ENCODE data around the gene TOGARAM2. TPM values are rescaled to one million over a fixed set of nuclear protein-coding genes. Genes with fewer than 3 reads are reported as not detected.
A peak's percentile ranks its signal among the peaks of the same experiment; 100 is the strongest.

Gene TOGARAM2
- 1 to 10 TPM; 3.0 to 4.3 TPM for total RNA-seq

- peaks cover 4% of the 10 kb centered on the region for H3K4me1 Mint-ChIP-seq
- no peak within 1 kb of the TSS for H3K4me3 Mint-ChIP-seq
- H3K27me3 Mint-ChIP-seq: no peaks in the 10 kb centered on the region
- H3K36me3 Mint-ChIP-seq (ENCODE audit: low read depth): no peaks in the 10 kb centered on the region
- no peaks in the 10 kb centered on the region for H3K9me3 Mint-ChIP-seq
- peak within 1 kb of the TSS; percentile 59 for H3K27ac Mint-ChIP-seq
- no peak for ATAC-seq (replicated peaks)
Measured at GRCh38 chr2:28981016-28981441, at the start of gene TOGARAM2. TSS of gene TOGARAM2 (plus strand) at chr2:28981298. CDS start at chr2:28994835, 13,537 bp downstream.

- Mint-ChIP-seq H3K27me3 (no peaks in the 10 kb centered on the region), H3K9me3 (no peaks in the 10 kb centered on the region), H3K4me3 (no peak overlapping the region), H3K4me1 (no peaks in the 10 kb centered on the region), H3K36me3 (ENCODE audit: low read depth) (peaks cover 100% of the 10 kb centered on the region), H3K27ac (no peak overlapping the region)
- no peak for ATAC-seq (replicated peaks)
Measured at GRCh38 chr2:28934769-28935168, 46.3 kb upstream of the TOGARAM2 start.

- Mint-ChIP-seq H3K27me3 (no peaks in the 10 kb centered on the region), H3K27ac (peak overlapping the region; percentile 28)
- ATAC-seq (replicated peaks): no peak
Measured at GRCh38 chr2:28941008-28941407, 40.1 kb upstream of the TOGARAM2 start.

GRCh38 chr2:28944535-28945248 lies 36.4 kb upstream of the TOGARAM2 start:
- ATAC-seq (replicated peaks): no peak
- Mint-ChIP-seq H3K9me3 (no peaks in the 10 kb centered on the region), H3K36me3 (ENCODE audit: low read depth) (peaks cover 95% of the 10 kb centered on the region), H3K4me3 (no peak overlapping the region), H3K27ac (no peak overlapping the region), H3K27me3 (no peaks in the 10 kb centered on the region), H3K4me1 (peaks cover 4% of the 10 kb centered on the region)

More at GRCh38 chr2:28941008-28941407, 40.1 kb upstream of the TOGARAM2 start:
- H3K4me1 Mint-ChIP-seq: no peaks in the 10 kb centered on the region
- no peaks in the 10 kb centered on the region for H3K9me3 Mint-ChIP-seq
- peaks cover 100% of the 10 kb centered on the region for H3K36me3 Mint-ChIP-seq (ENCODE audit: low read depth)
- H3K4me3 Mint-ChIP-seq: no peak overlapping the region

GRCh38 chr2:28948160-28948559 lies 32.9 kb upstream of the TOGARAM2 start:
- H3K27ac Mint-ChIP-seq: no peak overlapping the region
- peaks cover 11% of the 10 kb centered on the region for H3K4me1 Mint-ChIP-seq
- no peaks in the 10 kb centered on the region for H3K9me3 Mint-ChIP-seq
- H3K4me3 Mint-ChIP-seq: no peak overlapping the region
- peaks cover 69% of the 10 kb centered on the region for H3K36me3 Mint-ChIP-seq (ENCODE audit: low read depth)
- H3K27me3 Mint-ChIP-seq: no peaks in the 10 kb centered on the region
- no peak for ATAC-seq (replicated peaks)

GRCh38 chr2:28949190-28949589 lies 31.9 kb upstream of the TOGARAM2 start:
- Mint-ChIP-seq H3K36me3 (ENCODE audit: low read depth) (peaks cover 59% of the 10 kb centered on the region), H3K4me1 (peaks cover 11% of the 10 kb centered on the region), H3K9me3 (no peaks in the 10 kb centered on the region), H3K27me3 (no peaks in the 10 kb centered on the region), H3K27ac (no peak overlapping the region), H3K4me3 (no peak overlapping the region)
- no peak for ATAC-seq (replicated peaks)

- H3K36me3 Mint-ChIP-seq (ENCODE audit: low read depth): peaks cover 53% of the 10 kb centered on the region
- no peak for ATAC-seq (replicated peaks)
- no peaks in the 10 kb centered on the region for H3K9me3 Mint-ChIP-seq
- peaks cover 11% of the 10 kb centered on the region for H3K4me1 Mint-ChIP-seq
- no peak overlapping the region for H3K4me3 Mint-ChIP-seq
- peak overlapping the region; percentile 17 for H3K27ac Mint-ChIP-seq
- no peaks in the 10 kb centered on the region for H3K27me3 Mint-ChIP-seq
Measured at GRCh38 chr2:28949617-28950305, 31.3 kb upstream of the TOGARAM2 start.

- peaks cover 11% of the 10 kb centered on the region for H3K4me1 Mint-ChIP-seq
- H3K36me3 Mint-ChIP-seq (ENCODE audit: low read depth): peaks cover 40% of the 10 kb centered on the region
- no peaks in the 10 kb centered on the region for H3K9me3 Mint-ChIP-seq
- H3K27me3 Mint-ChIP-seq: no peaks in the 10 kb centered on the region
- no peak for ATAC-seq (replicated peaks)
- no peak overlapping the region for H3K27ac Mint-ChIP-seq
- no peak overlapping the region for H3K4me3 Mint-ChIP-seq
Measured at GRCh38 chr2:28950941-28951630, 30.0 kb upstream of the TOGARAM2 start.

- Mint-ChIP-seq H3K36me3 (ENCODE audit: low read depth) (peaks cover 29% of the 10 kb centered on the region), H3K9me3 (no peaks in the 10 kb centered on the region), H3K27me3 (no peaks in the 10 kb centered on the region), H3K4me3 (no peak overlapping the region), H3K27ac (no peak overlapping the region), H3K4me1 (peaks cover 6% of the 10 kb centered on the region)
- no peak for ATAC-seq (replicated peaks)
Measured at GRCh38 chr2:28951910-28952835, 28.9 kb upstream of the TOGARAM2 start.

- peaks cover 6% of the 10 kb centered on the region for H3K4me1 Mint-ChIP-seq
- H3K4me3 Mint-ChIP-seq: no peak overlapping the region
- H3K9me3 Mint-ChIP-seq: no peaks in the 10 kb centered on the region
- H3K27me3 Mint-ChIP-seq: no peaks in the 10 kb centered on the region
- H3K36me3 Mint-ChIP-seq (ENCODE audit: low read depth): peaks cover 26% of the 10 kb centered on the region
- H3K27ac Mint-ChIP-seq: no peak overlapping the region
- peak; percentile 31 for ATAC-seq (replicated peaks)
Measured at GRCh38 chr2:28952836-28953211, 28.3 kb upstream of the TOGARAM2 start.

GRCh38 chr2:28955467-28955866 lies 25.6 kb upstream of the TOGARAM2 start:
- Mint-ChIP-seq H3K9me3 (no peaks in the 10 kb centered on the region), H3K27me3 (no peaks in the 10 kb centered on the region), H3K4me3 (no peak overlapping the region), H3K4me1 (peaks cover under 1% of the 10 kb centered on the region), H3K36me3 (ENCODE audit: low read depth) (peaks cover under 1% of the 10 kb centered on the region), H3K27ac (no peak overlapping the region)
- ATAC-seq (replicated peaks): no peak

- no peak overlapping the region for H3K27ac Mint-ChIP-seq
- no peaks in the 10 kb centered on the region for H3K27me3 Mint-ChIP-seq
- ATAC-seq (replicated peaks): peak; percentile 50
- H3K9me3 Mint-ChIP-seq: no peaks in the 10 kb centered on the region
- H3K36me3 Mint-ChIP-seq (ENCODE audit: low read depth): no peaks in the 10 kb centered on the region
- H3K4me3 Mint-ChIP-seq: no peak overlapping the region
- H3K4me1 Mint-ChIP-seq: no peaks in the 10 kb centered on the region
Measured at GRCh38 chr2:28956415-28956826, 24.7 kb upstream of the TOGARAM2 start.

- H3K9me3 Mint-ChIP-seq: no peaks in the 10 kb centered on the region
- ATAC-seq (replicated peaks): no peak
- H3K4me3 Mint-ChIP-seq: no peak overlapping the region
- no peaks in the 10 kb centered on the region for H3K27me3 Mint-ChIP-seq
- H3K36me3 Mint-ChIP-seq (ENCODE audit: low read depth): no peaks in the 10 kb centered on the region
- H3K4me1 Mint-ChIP-seq: no peaks in the 10 kb centered on the region
- H3K27ac Mint-ChIP-seq: no peak overlapping the region
Measured at GRCh38 chr2:28956890-28957289, 24.2 kb upstream of the TOGARAM2 start.

- ATAC-seq (replicated peaks): peak; percentile 71
- H3K36me3 Mint-ChIP-seq (ENCODE audit: low read depth): no peaks in the 10 kb centered on the region
- H3K27ac Mint-ChIP-seq: no peak overlapping the region
- H3K4me1 Mint-ChIP-seq: no peaks in the 10 kb centered on the region
- H3K9me3 Mint-ChIP-seq: no peaks in the 10 kb centered on the region
- H3K4me3 Mint-ChIP-seq: no peak overlapping the region
- H3K27me3 Mint-ChIP-seq: no peaks in the 10 kb centered on the region
Measured at GRCh38 chr2:28958689-28959088, 22.4 kb upstream of the TOGARAM2 start.

All from activated T-helper 17 cell treated with anti-CD3 and anti-CD28 coated beads, Interleukin-2, amount 50 U/mL, for 72 hours (primary cell).